Head of caudate nucleus (tissue), 42 donors: Measurements from ENCODE around the gene FBXL2.
"Not testable (repeated sequence)": the region's sequence is repeated elsewhere in the genome, so short reads cannot be mapped to it uniquely, and the experiment has no call there.

Experiments used
- DNase-seq, 42 donors: peaks; one replicate each; pipeline versions ENCODE4 v3.0.0 to v3.0.0-alpha.2; 2020 to 2021; ENCODE audit warnings: mixed read lengths in 7 of 42
- intact Hi-C: fragments of 100-400 bp; cut with DNase I; formaldehyde crosslinking; loops from one replicate; pipeline ENCODE4 v1.15.0; 2022

The FBXL2 gene

GRCh38 chr3:33373082-33373437 lies 95.8 kb downstream of the FBXL2 start:
- intact Hi-C loops, result loop anchor here (2.0 kb wide), 1 partner anchor 242 kb away; no protein-coding TSS in a partner anchor

GRCh38 chr3:33377489-33377888 lies 100.2 kb downstream of the FBXL2 start:
- no peak for DNase-seq
- intact Hi-C loops, result no loop called here

More at GRCh38 chr3:33373082-33373437, 95.8 kb downstream of the FBXL2 start:
- no peak for DNase-seq

GRCh38 chr3:33377931-33378330 lies 100.7 kb downstream of the FBXL2 start:
- intact Hi-C loops, result no loop called here
- no peak for DNase-seq

- intact Hi-C loops, result no loop called here
- DNase-seq, result peak in 1 of 42 donors; percentile 24
Observed at GRCh38 chr3:33380653-33381052, 103.4 kb downstream of the FBXL2 start.

- DNase-seq, result no peak
- intact Hi-C loops, result no loop called here
Observed at GRCh38 chr3:33383951-33384350, 106.7 kb downstream of the FBXL2 start.

- intact Hi-C loops, result no loop called here
- DNase-seq, result no peak
Observed at GRCh38 chr3:33385423-33385822, 108.2 kb downstream of the FBXL2 start.

GRCh38 chr3:33386631-33387030 lies 109.4 kb downstream of the FBXL2 start:
- intact Hi-C loops, result no loop called here
- no peak for DNase-seq

- no peak for DNase-seq
- intact Hi-C loops, result no loop called here
Observed at GRCh38 chr3:33388374-33389100, 111.3 kb downstream of the FBXL2 start.

GRCh38 chr3:33389908-33390307 lies 112.7 kb downstream of the FBXL2 start:
- intact Hi-C loops, result no loop called here
- DNase-seq, result no peak

- no peak for DNase-seq
- intact Hi-C loops, result no loop called here
Observed at GRCh38 chr3:33391255-33391995, 114.2 kb downstream of the FBXL2 start.

- no peak for DNase-seq
- intact Hi-C loops, result no loop called here
Observed at GRCh38 chr3:33392144-33392543, 114.9 kb downstream of the FBXL2 start.

GRCh38 chr3:33392703-33393125 lies 115.5 kb downstream of the FBXL2 start:
- intact Hi-C loops, result no loop called here
- no peak for DNase-seq

GRCh38 chr3:33394403-33395054 lies 117.3 kb downstream of the FBXL2 start:
- intact Hi-C loops, result no loop called here
- DNase-seq, result no peak

- intact Hi-C loops, result no loop called here
- peak in 3 of 42 donors; percentile 7 to 22 (median 17) for DNase-seq
Observed at GRCh38 chr3:33395900-33396299, 118.7 kb downstream of the FBXL2 start.

GRCh38 chr3:33398410-33398809 lies 121.2 kb downstream of the FBXL2 start:
- no peak for DNase-seq
- intact Hi-C loops, result no loop called here

GRCh38 chr3:33401781-33402180 lies 124.5 kb downstream of the FBXL2 start:
- no peak for DNase-seq
- intact Hi-C loops, result no loop called here

- intact Hi-C loops, result no loop called here
- DNase-seq, result no peak
Observed at GRCh38 chr3:33402936-33403335, 125.7 kb downstream of the FBXL2 start.

GRCh38 chr3:33403756-33404155 lies 126.5 kb downstream of the FBXL2 start:
- intact Hi-C loops, result no loop called here
- DNase-seq, result no peak

GRCh38 chr3:33410816-33411215 lies 133.6 kb downstream of the FBXL2 start:
- intact Hi-C loops, result not testable (repeated sequence)

GRCh38 chr3:33417066-33417673 lies 139.9 kb downstream of the FBXL2 start:
- intact Hi-C loops, result no loop called here
- DNase-seq, result no peak

More at GRCh38 chr3:33410816-33411215, 133.6 kb downstream of the FBXL2 start:
- DNase-seq, result peak in 14 of 42 donors; percentile 16 to 66 (median 28)
